Measurements from ENCODE around the gene SLC35F5. TPM values are rescaled to one million over a fixed set of nuclear protein-coding genes. Genes with fewer than 3 reads are reported as not detected.

Gene SLC35F5
- total RNA-seq, 2 experiments from 2014 or later: 18.3 to 19.2 TPM

GRCh38 chr2:113677330-113677729 is 79.1 kb downstream of the SLC35F5 start:
- no peak for DNase-seq
- Mint-ChIP-seq H3K27me3 (no peaks in the 10 kb centered on the region), H3K4me3 (no peak overlapping the region), H3K9me3 (no peaks in the 10 kb centered on the region), H3K27ac (no peak overlapping the region), H3K36me3 (ENCODE audit: low read depth) (no peaks in the 10 kb centered on the region), H3K4me1 (ENCODE audit: low read depth) (no peaks in the 10 kb centered on the region)
- Histone ChIP-seq H3K9me3 (ENCODE audit: control insufficient read depth in 1 of 2, insufficient read depth in 1 of 2, low read length in 2 of 2) (no peaks in the 10 kb centered on the region), H3K4me1 (ENCODE audit: insufficient read depth, low read length) (no peaks in the 10 kb centered on the region), H3K27ac (ENCODE audit: low read depth in 1 of 2, low read length in 2 of 2) (no peak overlapping the region), H3K4me3 (ENCODE audit: low read length) (no peak overlapping the region), H3K27me3 (ENCODE audit: control insufficient read depth in 1 of 2, insufficient read depth in 2 of 2, low read length in 2 of 2) (no peaks in the 10 kb centered on the region), H3K36me3 (ENCODE audit: insufficient read depth, low read length) (no peaks in the 10 kb centered on the region)
- CTCF ChIA-PET: no interaction called here
- ATAC-seq (ENCODE audit: poor library complexity): no peak
- no peak for TF ChIP-seq CTCF (IDR thresholded peaks at IDR 0.05)
- intact Hi-C loops (cut with DNase I, micrococcal nuclease): no loop called here
- POLR2A ChIA-PET: no interaction called here

GRCh38 chr2:113676623-113677266 is 79.7 kb downstream of the SLC35F5 start:
- TF ChIP-seq CTCF (IDR thresholded peaks at IDR 0.05): no peak
- no peaks in the 10 kb centered on the region for H3K27me3 Mint-ChIP-seq
- no peaks in the 10 kb centered on the region for H3K36me3 ChIP-seq (ENCODE audit: insufficient read depth, low read length)
- DNase-seq (no peak), ATAC-seq (ENCODE audit: poor library complexity) (no peak)
- no peaks in the 10 kb centered on the region for H3K9me3 Mint-ChIP-seq
- no peak overlapping the region for H3K4me3 Mint-ChIP-seq
- H3K4me3 ChIP-seq (ENCODE audit: low read length): no peak overlapping the region
- no peaks in the 10 kb centered on the region for H3K36me3 Mint-ChIP-seq (ENCODE audit: low read depth)
- H3K27ac ChIP-seq (ENCODE audit: low read depth in 1 of 2, low read length in 2 of 2): no peak overlapping the region
- no peak overlapping the region for H3K27ac Mint-ChIP-seq
- ChIA-PET POLR2A (no interaction called here), CTCF (no interaction called here)
- H3K9me3 ChIP-seq (ENCODE audit: control insufficient read depth in 1 of 2, insufficient read depth in 1 of 2, low read length in 2 of 2): no peaks in the 10 kb centered on the region
- no peaks in the 10 kb centered on the region for H3K4me1 Mint-ChIP-seq (ENCODE audit: low read depth)
- intact Hi-C loops (cut with DNase I, micrococcal nuclease): no loop called here
- H3K27me3 ChIP-seq (ENCODE audit: control insufficient read depth in 1 of 2, insufficient read depth in 2 of 2, low read length in 2 of 2): no peaks in the 10 kb centered on the region
- H3K4me1 ChIP-seq (ENCODE audit: insufficient read depth, low read length): no peaks in the 10 kb centered on the region

- ATAC-seq (ENCODE audit: poor library complexity) (no peak), DNase-seq (no peak)
- intact Hi-C loops (cut with DNase I, micrococcal nuclease): no loop called here
- Histone ChIP-seq H3K27me3 (ENCODE audit: control insufficient read depth in 1 of 2, insufficient read depth in 2 of 2, low read length in 2 of 2) (no peaks in the 10 kb centered on the region), H3K27ac (ENCODE audit: low read depth in 1 of 2, low read length in 2 of 2) (no peak overlapping the region), H3K4me3 (ENCODE audit: low read length) (no peak overlapping the region), H3K4me1 (ENCODE audit: insufficient read depth, low read length) (no peaks in the 10 kb centered on the region), H3K9me3 (ENCODE audit: control insufficient read depth in 1 of 2, insufficient read depth in 1 of 2, low read length in 2 of 2) (no peaks in the 10 kb centered on the region), H3K36me3 (ENCODE audit: insufficient read depth, low read length) (no peaks in the 10 kb centered on the region)
- Mint-ChIP-seq H3K9me3 (no peaks in the 10 kb centered on the region), H3K27me3 (no peaks in the 10 kb centered on the region), H3K4me3 (no peak overlapping the region), H3K27ac (no peak overlapping the region), H3K36me3 (ENCODE audit: low read depth) (no peaks in the 10 kb centered on the region), H3K4me1 (ENCODE audit: low read depth) (no peaks in the 10 kb centered on the region)
- no peak for TF ChIP-seq CTCF (IDR thresholded peaks at IDR 0.05)
- ChIA-PET POLR2A (no interaction called here), CTCF (no interaction called here)
These were observed 80.6 kb downstream of the SLC35F5 start for GRCh38 chr2:113675875-113676274.
